H1 (cell line): ENCODE measurements around the gene JAKMIP2. TPM values are rescaled to one million over a fixed set of nuclear protein-coding genes. Genes with fewer than 3 reads are reported as not detected.

Experiments
- CTCF ChIA-PET: fragments of 300-600 bp; sonication (Branson Sonifier 250); formaldehyde crosslinking; loops from one replicate; lab custom pipeline; 2021; ENCODE audit not compliant: partially characterized antibody; lab: Charles Lee
- POLR2A ChIA-PET: fragments of 300-600 bp; sonication (Branson Sonifier 250); formaldehyde crosslinking; loops from one replicate; lab custom pipeline; 2021; ENCODE audit warnings: inconsistent platforms; ENCODE audit not compliant: partially characterized antibody; lab: Charles Lee
- DNase-seq, 2 experiments: peaks; one replicate each; pipeline versions ENCODE4 v3.0.0 to v3.0.0-alpha.2; 2010 to 2022; ENCODE audit warnings: low spot score in 2 of 2, low read depth in 1 of 2, mixed read lengths in 1 of 2
- FAIRE-seq: peaks from 2 replicates; lab custom pipeline; 2011; peaks lifted over from hg19 to GRCh38; lab: Jason Lieb, UNC
- H2AFZ ChIP-seq: 2 replicates; pipeline ENCODE4 v1.8.1; 2012; ENCODE audit warnings: low read length, inconsistent platforms
- H2AK5ac ChIP-seq: 2 replicates; pipeline ENCODE4 v1.6.1; 2013; ENCODE audit warnings: low read depth, low read length
- H2BK120ac ChIP-seq: replicated peaks from 2 replicates; pipeline ENCODE3; 2013; ENCODE audit warnings: low read depth, low read length, inconsistent platforms
- H2BK12ac ChIP-seq: 2 replicates; pipeline ENCODE4 v1.6.1; 2013; ENCODE audit warnings: low read depth, low read length
- H2BK15ac ChIP-seq: 2 replicates; pipeline ENCODE4 v1.6.1; 2013; ENCODE audit warnings: low read length
- H2BK20ac ChIP-seq: 2 replicates; pipeline ENCODE4 v1.6.1; 2013; ENCODE audit warnings: low read length
- H2BK5ac ChIP-seq: 2 replicates; pipeline ENCODE4 v1.6.1; 2013; ENCODE audit warnings: low read depth, low read length
- H3K14ac ChIP-seq: 2 replicates; pipeline ENCODE4 v1.6.1; 2013; ENCODE audit warnings: inconsistent platforms; ENCODE audit not compliant: insufficient read length
- H3K18ac ChIP-seq: 2 replicates; pipeline ENCODE4 v1.6.1; 2013; ENCODE audit warnings: low read length; ENCODE audit errors: extremely low read depth
- H3K23ac ChIP-seq: 2 replicates; pipeline ENCODE4 v1.6.1; 2013; ENCODE audit warnings: inconsistent platforms; ENCODE audit not compliant: insufficient read length
- H3K23me2 ChIP-seq: 2 replicates; pipeline ENCODE4 v1.6.1; 2013; ENCODE audit warnings: low read depth, low read length
- H3K27ac ChIP-seq: 2 replicates; pipeline ENCODE4 v1.6.1; 2011; ENCODE audit warnings: low read depth, low read length, inconsistent platforms
- H3K27me3 ChIP-seq, 4 experiments: replicated peaks in 1 of 4; 1 replicate in 1 of 4; 2 replicates in 3 of 4; pipeline versions ENCODE4 v1.6.1 to v1.8.1; 2011 to 2013; ENCODE audit warnings: low read length in 3 of 4, mild to moderate bottlenecking in 3 of 4, inconsistent platforms in 2 of 4, mixed read lengths in 2 of 4, moderate library complexity in 1 of 4; ENCODE audit not compliant: control insufficient read depth in 3 of 4, insufficient read depth in 3 of 4; ENCODE audit errors: extremely low read depth in 1 of 4
- H3K36me3 ChIP-seq, 4 experiments: 2 replicates each; pipeline versions ENCODE4 v1.6.1 to v1.8.1; 2011 to 2013; ENCODE audit warnings: mild to moderate bottlenecking in 4 of 4, low read length in 3 of 4, moderate library complexity in 2 of 4, control low read depth in 1 of 4, inconsistent platforms in 1 of 4; ENCODE audit not compliant: insufficient read depth in 4 of 4, control insufficient read depth in 2 of 4
- H3K4ac ChIP-seq: replicated peaks from 2 replicates; pipeline ENCODE3; 2013; ENCODE audit warnings: low read length, low read depth, mixed read lengths, inconsistent platforms; ENCODE audit not compliant: insufficient read length
- H3K4me1 ChIP-seq, 4 experiments: replicated peaks in 1 of 4; 1 replicate in 1 of 4; 2 replicates in 3 of 4; pipeline versions ENCODE4 v1.6.1 to v1.8.1; 2011 to 2013; ENCODE audit warnings: low read length in 3 of 4, inconsistent platforms in 2 of 4, mixed read lengths in 1 of 4; ENCODE audit not compliant: insufficient read depth in 4 of 4, control insufficient read depth in 3 of 4
- H3K4me2 ChIP-seq, 2 experiments: 2 replicates each; pipeline versions ENCODE4 v1.6.1 to v1.8.1; 2011 to 2013; ENCODE audit warnings: low read depth in 2 of 2, low read length in 2 of 2, control low read depth in 1 of 2, inconsistent platforms in 1 of 2, mild to moderate bottlenecking in 1 of 2; ENCODE audit not compliant: insufficient read depth in 1 of 2
- H3K4me3 ChIP-seq, 4 experiments: fragments of 200-600, 300-600 bp in 1 of 4; sonication (generic), shearing (Covaris generic), sonication (Bioruptor Twin) in 1 of 4; 2 replicates each; pipeline versions ENCODE4 v1.5.1 to v1.8.1; 2011 to 2016; ENCODE audit warnings: low read length in 4 of 4, low read depth in 3 of 4, control low read depth in 2 of 4, inconsistent platforms in 2 of 4, mild to moderate bottlenecking in 2 of 4, mixed read lengths in 1 of 4, moderate library complexity in 1 of 4; ENCODE audit not compliant: insufficient read depth in 2 of 4; ENCODE audit errors: extremely low read depth in 1 of 4
- H3K56ac ChIP-seq: replicated peaks from 2 replicates; pipeline ENCODE3; 2013; ENCODE audit warnings: low read depth, mild to moderate bottlenecking, mixed read lengths, low read length, inconsistent platforms; ENCODE audit not compliant: insufficient read length
- H3K79me1 ChIP-seq: 2 replicates; pipeline ENCODE4 v1.6.1; 2013; ENCODE audit warnings: low read depth, low read length, control low read depth
- H3K79me2 ChIP-seq, 2 experiments: 2 replicates each; pipeline versions ENCODE4 v1.6.1 to v1.8.1; 2012 to 2013; ENCODE audit warnings: low read length in 2 of 2, mild to moderate bottlenecking in 2 of 2, inconsistent platforms in 1 of 2; ENCODE audit not compliant: insufficient read depth in 2 of 2, control insufficient read depth in 1 of 2
- H3K9ac ChIP-seq, 4 experiments: replicated peaks in 1 of 4; 1 replicate in 1 of 4; 2 replicates in 3 of 4; pipeline versions ENCODE4 v1.6.1 to v1.8.1; 2011 to 2013; ENCODE audit warnings: low read depth in 3 of 4, low read length in 3 of 4, control low read depth in 2 of 4, mild to moderate bottlenecking in 2 of 4, moderate library complexity in 2 of 4, inconsistent platforms in 1 of 4; ENCODE audit errors: extremely low read depth in 1 of 4
- H3K9me3 ChIP-seq, 2 experiments: 2 replicates each; pipeline versions ENCODE4 v1.6.1 to v1.8.1; 2012 to 2013; ENCODE audit warnings: mild to moderate bottlenecking in 2 of 2, moderate library complexity in 2 of 2, control low read depth in 1 of 2, inconsistent platforms in 1 of 2, low read depth in 1 of 2, low read length in 1 of 2, mixed read lengths in 1 of 2; ENCODE audit not compliant: insufficient read depth in 2 of 2
- H4K20me1 ChIP-seq, 2 experiments: replicated peaks in 1 of 2; 2 replicates each; pipeline versions ENCODE3 to v1.8.1; 2011 to 2013; ENCODE audit warnings: inconsistent platforms in 2 of 2, low read length in 2 of 2, mild to moderate bottlenecking in 1 of 2; ENCODE audit not compliant: insufficient read depth in 2 of 2, control insufficient read depth in 1 of 2
- H4K5ac ChIP-seq: 2 replicates; pipeline ENCODE4 v1.6.1; 2013; ENCODE audit warnings: low read length, low read depth, mixed read lengths, inconsistent platforms; ENCODE audit not compliant: insufficient read length
- H4K8ac ChIP-seq: 2 replicates; pipeline ENCODE4 v1.8.0; 2013; ENCODE audit warnings: mild to moderate bottlenecking, moderate library complexity, low read length, inconsistent platforms; ENCODE audit not compliant: insufficient read depth; ENCODE audit errors: extremely low read depth
- H4K91ac ChIP-seq: replicated peaks from 2 replicates; pipeline ENCODE3; 2013; ENCODE audit warnings: low read length, mixed read lengths, inconsistent platforms; ENCODE audit not compliant: insufficient read length
- EGR1 ChIP-seq: IDR thresholded peaks from 2 replicates; pipeline ENCODE4 v1.6.1; 2011; ENCODE audit warnings: low read depth, low read length, borderline replicate concordance
- SIN3A ChIP-seq, 2 experiments: IDR thresholded peaks in 1 of 2; conservative IDR thresholded peaks in 1 of 2; 2 replicates each; pipeline ENCODE4 v1.6.1; 2011 to 2012; ENCODE audit warnings: low read length in 2 of 2, improper control_type of control experiment in 1 of 2, low read depth in 1 of 2, mild to moderate bottlenecking in 1 of 2
- SRF ChIP-seq: IDR thresholded peaks from 2 replicates; pipeline ENCODE4 v1.6.1; 2011; ENCODE audit warnings: mild to moderate bottlenecking, low read depth, low read length, moderate library complexity
- TAF1 ChIP-seq: IDR thresholded peaks from 2 replicates; pipeline ENCODE4 v1.6.1; 2011; ENCODE audit warnings: mild to moderate bottlenecking, low read depth, low read length
- USF2 ChIP-seq: IDR thresholded peaks from 2 replicates; pipeline ENCODE4 v1.6.1; 2011; ENCODE audit warnings: low read length, improper control_type of control experiment
- WGBS, 2 experiments: shearing (Covaris generic) in 1 of 2; methylation state at CpG; one replicate each; pipeline versions ENCODE4 v1.1.6 to v1.1.7; 2013 to 2015; ENCODE audit warnings: low lambda C conversion rate in 2 of 2, mixed read lengths in 2 of 2, inconsistent platforms in 1 of 2, low coverage in 1 of 2, missing lambda C conversion rate in 1 of 2; ENCODE audit not compliant: insufficient replicate concordance in 2 of 2, insufficient coverage in 1 of 2, insufficient read length in 1 of 2; ENCODE audit errors: extremely low coverage in 1 of 2, missing lambda C conversion rate in 1 of 2; 5-methylcytosine and 5-hydroxymethylcytosine counted together
- polyA plus RNA-seq, 7 experiments: library from polyadenylated mRNA; depleted of rRNA in 3 of 7; stranded (reverse) in 5 of 7; unstranded in 2 of 7; fragments of >200 nt in 5 of 7; fragments of 200-250 nt in 2 of 7; gene quantifications; 1 replicate in 5 of 7; 2 replicates in 1 of 7; 4 replicates in 1 of 7; pipeline versions ENCODE4 v1.2.1 to v1.2.3, GENCODE V29; 2011 to 2013; ENCODE audit warnings: missing spikeins in 2 of 7, mixed read lengths in 2 of 7
- total RNA-seq: library from RNA; stranded (reverse); fragmentation: NEBNext Ultra II Directional; extraction: Animal tissue kit (Norgen Biotek cat#: 25700); gene quantifications from 2 replicates; pipeline ENCODE4 v1.2.1, GENCODE V29; 2021

Gene JAKMIP2
- total and polyA plus RNA-seq, 2 of the 8 experiments (the other 6 are each of a cell fraction or from before 2014, with no cell fraction given): 2.4 to 13.6 TPM

GRCh38 chr5:147617711-147618350 is 164.7 kb downstream of the JAKMIP2 start:
- no peak overlapping the region for H2BK120ac ChIP-seq
- H3K79me2 ChIP-seq: peaks cover 0 to 8% of the 10 kb centered on the region in 2 experiments; a peak in 2 of 4 replicates
- no peak overlapping the region for H3K4me3 ChIP-seq
- no peak overlapping the region for H3K9ac ChIP-seq
- H2BK5ac ChIP-seq: no peak overlapping the region
- peaks cover 0 to 48% (median 22%) of the 10 kb centered on the region in 4 experiments; a peak in 5 of 8 replicates for H3K36me3 ChIP-seq
- H3K18ac ChIP-seq: no peak overlapping the region
- no peak overlapping the region for H3K4me2 ChIP-seq
- no peak overlapping the region for H2BK15ac ChIP-seq
- H3K56ac ChIP-seq: no peak overlapping the region
- H3K27me3 ChIP-seq: no peaks in the 10 kb centered on the region
- H4K91ac ChIP-seq: no peak overlapping the region
- no peak overlapping the region for H3K4ac ChIP-seq
- no peaks in the 10 kb centered on the region for H3K9me3 ChIP-seq
- no peaks in the 10 kb centered on the region for H3K4me1 ChIP-seq
- H4K8ac ChIP-seq: no peak overlapping the region
- H2BK12ac ChIP-seq: no peak overlapping the region
- DNase-seq (no peak), FAIRE-seq (no peak)
- ChIA-PET CTCF (interaction anchor here (1.0 to 1.5 kb wide), 2 partner anchors 10 to 226 kb away, joined by 3 to 6 read pairs; no protein-coding TSS in a partner anchor), POLR2A (no interaction called here)
- H3K14ac ChIP-seq: no peak overlapping the region
- H4K20me1 ChIP-seq: no peaks in the 10 kb centered on the region
- no peak overlapping the region for H3K27ac ChIP-seq
- 96% methylated on average over 6 of the region's 6 CpGs; no CpG with 5 or more reads in 1 of the 2 experiments for WGBS, 2 experiments
- TF ChIP-seq USF2 (no peak), TAF1 (no peak), SRF (no peak), SIN3A (conservative IDR thresholded peaks at IDR 0.05 in 1 of 2, IDR thresholded peaks at IDR 0.05 in 1 of 2; ENCODE audit: low read depth in 1 of 2, low read length in 2 of 2) (no peak), EGR1 (no peak)
- H3K23me2 ChIP-seq: no peaks in the 10 kb centered on the region
- H3K79me1 ChIP-seq: no peaks in the 10 kb centered on the region
- H2BK20ac ChIP-seq: no peak overlapping the region
- H2AK5ac ChIP-seq: no peak overlapping the region
- H4K5ac ChIP-seq: no peak overlapping the region
- H3K23ac ChIP-seq: no peak overlapping the region
- H2AFZ ChIP-seq: no peak overlapping the region
